CD4-positive, alpha-beta T cell (primary cell): ENCODE results near the gene KRT3. TPM values are rescaled to one million over a fixed set of nuclear protein-coding genes. Genes with fewer than 3 reads are reported as not detected.

Source experiments
- ATAC-seq: fragments of 200-7000 bp; cut with Tn5 transposase; one replicate; pipeline ENCODE4 v1.10.0; 2022; ENCODE audit warnings: mild to moderate bottlenecking; ENCODE audit not compliant: poor library complexity
- CTCF ChIA-PET: fragments of 350-600 bp; sonication (Branson Sonifier 250); formaldehyde crosslinking; loops from one replicate; lab custom pipeline; 2021; ENCODE audit warnings: antibody characterized with exemption, inconsistent platforms; lab: Charles Lee
- POLR2A ChIA-PET: fragments of 350-600 bp; sonication (Branson Sonifier 250); formaldehyde crosslinking; loops from one replicate; lab custom pipeline; 2021; ENCODE audit warnings: antibody characterized with exemption, inconsistent platforms; lab: Charles Lee
- DNase-seq, 14 experiments: peaks; one replicate each; pipeline ENCODE4 v3.0.0-alpha.2; 2013 to 2020; ENCODE audit warnings: mixed read lengths in 2 of 14
- H3K27ac ChIP-seq, 2 donors: one replicate each; pipeline versions ENCODE4 v1.5.1 to v1.7.0; 2013; ENCODE audit warnings: low read length in 2 of 2, low read depth in 1 of 2, mild to moderate bottlenecking in 1 of 2
- H3K27me3 ChIP-seq, 2 experiments: 1 replicate in 1 of 2; 2 replicates in 1 of 2; pipeline versions ENCODE4 v1.6.1 to v1.7.0; 2013; ENCODE audit warnings: low read length in 2 of 2, control low read depth in 1 of 2, mild to moderate bottlenecking in 1 of 2, moderate library complexity in 1 of 2; ENCODE audit not compliant: insufficient read depth in 2 of 2, control insufficient read depth in 1 of 2
- H3K36me3 ChIP-seq: one replicate; pipeline ENCODE4 v1.6.1; 2013; ENCODE audit warnings: low read length, control low read depth; ENCODE audit not compliant: insufficient read depth
- H3K4me1 ChIP-seq: one replicate; pipeline ENCODE4 v1.6.1; 2013; ENCODE audit warnings: low read length, control low read depth; ENCODE audit not compliant: insufficient read depth
- H3K4me3 ChIP-seq: one replicate; pipeline ENCODE4 v1.5.1; 2013; ENCODE audit warnings: mild to moderate bottlenecking, low read length, moderate library complexity
- H3K9me3 ChIP-seq, 2 experiments: 1 replicate in 1 of 2; 2 replicates in 1 of 2; pipeline versions ENCODE4 v1.6.1 to v1.7.0; 2013; ENCODE audit warnings: low read length in 2 of 2, mild to moderate bottlenecking in 2 of 2, control low read depth in 1 of 2, moderate library complexity in 1 of 2; ENCODE audit not compliant: control insufficient read depth in 1 of 2, insufficient read depth in 1 of 2
- H3K27ac Mint-ChIP-seq: one replicate; pipeline ENCODE4 v1.8.0; 2020; ENCODE audit warnings: mixed read lengths
- H3K27me3 Mint-ChIP-seq: one replicate; pipeline ENCODE4 v1.8.0; 2021; ENCODE audit warnings: mixed read lengths
- H3K36me3 Mint-ChIP-seq: one replicate; pipeline ENCODE4 v1.8.0; 2021; ENCODE audit warnings: low read depth, mixed read lengths
- H3K4me1 Mint-ChIP-seq: one replicate; pipeline ENCODE4 v1.8.0; 2021; ENCODE audit warnings: low read depth, mixed read lengths
- H3K4me3 Mint-ChIP-seq: one replicate; pipeline ENCODE4 v1.8.0; 2020; ENCODE audit warnings: mild to moderate bottlenecking, mixed read lengths
- H3K9me3 Mint-ChIP-seq: one replicate; pipeline ENCODE4 v1.8.0; 2020; ENCODE audit warnings: mixed read lengths
- CTCF ChIP-seq: fragments of 200-600 bp; IDR thresholded peaks from one replicate; pipeline ENCODE4 v1.8.0; 2022; ENCODE audit warnings: antibody characterized with exemption, mild to moderate bottlenecking
- intact Hi-C, 2 experiments: fragments of 100-400 bp; cut with DNase I in 1 of 2; cut with micrococcal nuclease in 1 of 2; formaldehyde crosslinking; loops; one replicate each; pipeline versions ENCODE4 v1.15.1 to v1.9.0; 2023 to 2025; cut with DNase I, micrococcal nuclease
- total RNA-seq, 174 experiments: library from RNA in 2 of 174; stranded (reverse) in 2 of 174; gene quantifications; one replicate each; pipeline ENCODE4 v1.2.3 and lab custom pipeline; 2021 to 2026

Gene KRT3
- total RNA-seq, 2 experiments from 2014 or later: not detected

GRCh38 chr12:52788192-52788875 is 7.6 kb downstream of the KRT3 start:
- ATAC-seq (no peak), DNase-seq (no peak)
- peaks cover 53% of the 10 kb centered on the region for H3K27me3 Mint-ChIP-seq
- ChIA-PET POLR2A (no interaction called here), CTCF (no interaction called here)
- H3K36me3 Mint-ChIP-seq: no peaks in the 10 kb centered on the region
- Histone ChIP-seq H3K27me3 (peaks cover 5 to 24% of the 10 kb centered on the region in 2 experiments), H3K4me3 (no peak overlapping the region), H3K4me1 (peaks cover 7% of the 10 kb centered on the region), H3K9me3 (no peaks in the 10 kb centered on the region), H3K27ac (no peak overlapping the region), H3K36me3 (no peaks in the 10 kb centered on the region)
- H3K4me1 Mint-ChIP-seq: peaks cover 12% of the 10 kb centered on the region
- H3K4me3 Mint-ChIP-seq: no peak overlapping the region
- no peaks in the 10 kb centered on the region for H3K9me3 Mint-ChIP-seq
- intact Hi-C loops: no loop called here
- H3K27ac Mint-ChIP-seq: no peak overlapping the region
- TF ChIP-seq CTCF: no peak

GRCh38 chr12:52787324-52788191 is 8.4 kb downstream of the KRT3 start:
- Mint-ChIP-seq H3K27ac (no peak overlapping the region), H3K9me3 (no peaks in the 10 kb centered on the region)

GRCh38 chr12:52784909-52785308 is 11.0 kb downstream of the KRT3 start:
- Histone ChIP-seq H3K4me3 (no peak overlapping the region), H3K4me1 (peaks cover 2% of the 10 kb centered on the region), H3K27ac (no peak overlapping the region), H3K27me3 (peaks cover 5 to 13% of the 10 kb centered on the region in 2 experiments), H3K9me3 (no peaks in the 10 kb centered on the region), H3K36me3 (no peaks in the 10 kb centered on the region)
- H3K36me3 Mint-ChIP-seq: no peaks in the 10 kb centered on the region
- no peak overlapping the region for H3K27ac Mint-ChIP-seq
- no peaks in the 10 kb centered on the region for H3K9me3 Mint-ChIP-seq
- POLR2A ChIA-PET: no interaction called here
- H3K4me3 Mint-ChIP-seq: no peak overlapping the region
- peaks cover 44% of the 10 kb centered on the region for H3K27me3 Mint-ChIP-seq
- ATAC-seq (no peak), DNase-seq (no peak)
- intact Hi-C loops: no loop called here
- peaks cover 4% of the 10 kb centered on the region for H3K4me1 Mint-ChIP-seq
- no peak for TF ChIP-seq CTCF
- CTCF ChIA-PET: interaction anchor here (0.7 kb wide), 1 partner anchor 614 kb away, joined by 3 read pairs; no protein-coding TSS in a partner anchor

More at GRCh38 chr12:52787324-52788191, 8.4 kb downstream of the KRT3 start:
- peaks cover 12% of the 10 kb centered on the region for H3K4me1 Mint-ChIP-seq
- Histone ChIP-seq H3K27me3 (peaks cover 5 to 24% of the 10 kb centered on the region in 2 experiments), H3K4me3 (no peak overlapping the region), H3K4me1 (peaks cover 7% of the 10 kb centered on the region), H3K36me3 (no peaks in the 10 kb centered on the region), H3K27ac (no peak overlapping the region), H3K9me3 (no peaks in the 10 kb centered on the region)
- CTCF ChIA-PET: no interaction called here
- intact Hi-C loops: no loop called here
- TF ChIP-seq CTCF: no peak
- POLR2A ChIA-PET: no interaction called here
- DNase-seq (no peak), ATAC-seq (no peak)
- H3K4me3 Mint-ChIP-seq: no peak overlapping the region
- no peaks in the 10 kb centered on the region for H3K36me3 Mint-ChIP-seq
- H3K27me3 Mint-ChIP-seq: peaks cover 53% of the 10 kb centered on the region
